K562 (cell line): Measurements from ENCODE around the gene ZNF791. TPM values are rescaled to one million over a fixed set of nuclear protein-coding genes. Genes with fewer than 3 reads are reported as not detected.
A peak's percentile ranks its signal among the peaks of the same experiment; 100 is the strongest.

Source experiments
- CBFA2T3 ChIP-seq: fragments of 450-650 bp; IDR thresholded peaks from 2 replicates; pipeline ENCODE4 v1.6.1; 2017
- CCNT2 ChIP-seq: IDR thresholded peaks from 2 replicates; pipeline ENCODE4 v1.6.1; 2011; ENCODE audit warnings: borderline replicate concordance, low read depth, mild to moderate bottlenecking, moderate library complexity, mixed read lengths, low read length; ENCODE audit not compliant: insufficient read length; ENCODE audit errors: extremely low read depth
- ELF2 ChIP-seq: fragments of 250-450 bp; sonication (Bioruptor Pico); IDR thresholded peaks from 2 replicates; pipeline ENCODE4 v1.5.0; 2021; ENCODE audit warnings: mild to moderate bottlenecking
- GATA2 ChIP-seq: sonication (generic); formaldehyde crosslinking; IDR thresholded peaks from 2 replicates; pipeline ENCODE4 v1.4.0; 2020; ENCODE audit warnings: mild to moderate bottlenecking, missing genetic modification reagents
- HEY1 ChIP-seq: fragments of 250-450 bp; sonication (Bioruptor Pico); IDR thresholded peaks from 2 replicates; pipeline ENCODE4 v1.5.0; 2020; ENCODE audit warnings: mild to moderate bottlenecking, moderate library complexity, borderline replicate concordance
- MAX ChIP-seq: sonication (generic); formaldehyde crosslinking; IDR thresholded peaks from 2 replicates; pipeline ENCODE4 v1.9.0; 2022; ENCODE audit warnings: mild to moderate bottlenecking, missing genetic modification reagents
- NR4A1 ChIP-seq, 2 experiments: fragments of 250-450 bp in 1 of 2; fragments of 450-650 bp in 1 of 2; sonication (Bioruptor Pico) in 1 of 2; IDR thresholded peaks; 2 replicates each; pipeline versions ENCODE4 v1.4.0 to v1.6.1; 2016 to 2020; ENCODE audit warnings: mild to moderate bottlenecking in 2 of 2, missing compliant biosample characterization in 1 of 2, missing genetic modification characterization in 1 of 2, moderate library complexity in 1 of 2
- PRDM10 ChIP-seq: fragments of 450-650 bp; IDR thresholded peaks from 2 replicates; pipeline ENCODE4 v1.6.1; 2018; ENCODE audit not compliant: partially characterized antibody
- RBM14 ChIP-seq: fragments of 200-400 bp; formaldehyde crosslinking; IDR thresholded peaks from 2 replicates; pipeline ENCODE4 v1.6.1; 2018; ENCODE audit warnings: low read depth, mild to moderate bottlenecking, low read length, moderate library complexity, borderline replicate concordance; ENCODE audit not compliant: insufficient read depth
- RBM22 ChIP-seq: fragments of 200-400 bp; formaldehyde crosslinking; IDR thresholded peaks from 2 replicates; pipeline ENCODE4 v1.6.1; 2018; ENCODE audit warnings: low read length, low read depth; ENCODE audit not compliant: poor library complexity, severe bottlenecking
- SMARCE1 ChIP-seq: fragments of 450-650 bp; IDR thresholded peaks from 2 replicates; pipeline ENCODE4 v1.7.1; 2016; ENCODE audit warnings: mild to moderate bottlenecking
- SNAPC5 ChIP-seq: fragments of 250-450 bp; sonication (Bioruptor Pico); IDR thresholded peaks from 2 replicates; pipeline ENCODE4 v1.8.0; 2021; ENCODE audit warnings: moderate library complexity, mild to moderate bottlenecking, inconsistent platforms
- SRSF1 ChIP-seq: fragments of 200-400 bp; formaldehyde crosslinking; IDR thresholded peaks from 2 replicates; pipeline ENCODE4 v1.6.1; 2017; ENCODE audit warnings: mild to moderate bottlenecking, low read depth, low read length, moderate library complexity
- ZBTB2 ChIP-seq: fragments of 450-650 bp; IDR thresholded peaks from 2 replicates; pipeline ENCODE4 v1.6.1; 2016; ENCODE audit warnings: antibody characterized with exemption
- ZNF518B ChIP-seq: fragments of 250-450 bp; sonication (Bioruptor Pico); IDR thresholded peaks from 2 replicates; pipeline ENCODE4 v1.5.0; 2021; ENCODE audit warnings: mild to moderate bottlenecking, moderate library complexity
- ZNF589 ChIP-seq: fragments of 200-800 bp; sonication (Bioruptor generic); IDR thresholded peaks from 2 replicates; pipeline ENCODE4 v1.6.1; 2016; ENCODE audit warnings: low read depth, missing genetic modification characterization, missing compliant biosample characterization
- ZNF644 ChIP-seq: fragments of 200-800 bp; sonication (Bioruptor generic); IDR thresholded peaks from 2 replicates; pipeline ENCODE4 v1.6.1; 2016; ENCODE audit warnings: low read depth, missing genetic modification characterization, missing compliant biosample characterization
- polyA plus RNA-seq, 8 experiments: library from polyadenylated mRNA; depleted of rRNA in 4 of 8; stranded (reverse) in 5 of 8; unstranded in 3 of 8; fragments of >200 nt; fragmentation: Nextera tagmentation in 2 of 8; fragmentation: Illumina TruSeq in 1 of 8; extraction: Ambion mirVana in 2 of 8; extraction: Trizol in 1 of 8; gene quantifications; 2 replicates each; pipeline versions ENCODE4 v1.2.1 to v1.2.3, GENCODE V29; 2011 to 2014; ENCODE audit warnings: inconsistent platforms in 1 of 8, missing spikeins in 1 of 8
- total RNA-seq, 7 experiments: library from RNA; depleted of rRNA in 6 of 7; stranded (reverse); fragments of >200 nt in 6 of 7; fragmentation: Illumina TruSeq in 2 of 7; extraction: Trizol in 2 of 7; gene quantifications; 2 replicates each; pipeline versions ENCODE4 v1.2.1 to v1.2.3, GENCODE V29; 2011 to 2021; ENCODE audit warnings: low replicate concordance in 1 of 7

The ZNF791 gene
- total and polyA plus RNA-seq, 9 of the 15 experiments (the other 6 are each of a cell fraction or from before 2014, with no cell fraction given) = 7.8 to 22.7 (median 13.1) TPM

- TF ChIP-seq ZBTB2 (no peak), CBFA2T3 (0 out of 2 replicates have a peak, but pooled peaks have one; percentile 3), RBM14 (0 out of 2 replicates have a peak, but pooled peaks have one; percentile 43), PRDM10 (peak; percentile 44), ZNF518B (CRISPR knock-in tag) (no peak), GATA2 (no peak), ZNF644 (peak; percentile 30), SMARCE1 (no peak), MAX (CRISPR knock-in tag) (peak; percentile 92), CCNT2 (no peak), ZNF589 (CRISPR knock-in tag) (peak; percentile 87), SNAPC5 (CRISPR knock-in tag) (no peak), NR4A1 (CRISPR knock-in tag; IDR thresholded peaks at IDR 0.05) (no peak; the same call in 1 of the 2 replicates), NR4A1 (tag; IDR thresholded peaks at IDR 0.05) (peak; percentile 43; the same call in 1 of the 2 replicates), RBM22 (peak; percentile 92), ELF2 (CRISPR knock-in tag) (peak; percentile 69), SRSF1 (no peak), HEY1 (CRISPR knock-in tag) (no peak)
Measured at GRCh38 chr19:12681074-12681987, 70.6 kb downstream of the ZNF791 start, which contains the start of gene DHPS (continued).
